ENCODE results near the gene DAB2IP.

Gene DAB2IP

DNA sequence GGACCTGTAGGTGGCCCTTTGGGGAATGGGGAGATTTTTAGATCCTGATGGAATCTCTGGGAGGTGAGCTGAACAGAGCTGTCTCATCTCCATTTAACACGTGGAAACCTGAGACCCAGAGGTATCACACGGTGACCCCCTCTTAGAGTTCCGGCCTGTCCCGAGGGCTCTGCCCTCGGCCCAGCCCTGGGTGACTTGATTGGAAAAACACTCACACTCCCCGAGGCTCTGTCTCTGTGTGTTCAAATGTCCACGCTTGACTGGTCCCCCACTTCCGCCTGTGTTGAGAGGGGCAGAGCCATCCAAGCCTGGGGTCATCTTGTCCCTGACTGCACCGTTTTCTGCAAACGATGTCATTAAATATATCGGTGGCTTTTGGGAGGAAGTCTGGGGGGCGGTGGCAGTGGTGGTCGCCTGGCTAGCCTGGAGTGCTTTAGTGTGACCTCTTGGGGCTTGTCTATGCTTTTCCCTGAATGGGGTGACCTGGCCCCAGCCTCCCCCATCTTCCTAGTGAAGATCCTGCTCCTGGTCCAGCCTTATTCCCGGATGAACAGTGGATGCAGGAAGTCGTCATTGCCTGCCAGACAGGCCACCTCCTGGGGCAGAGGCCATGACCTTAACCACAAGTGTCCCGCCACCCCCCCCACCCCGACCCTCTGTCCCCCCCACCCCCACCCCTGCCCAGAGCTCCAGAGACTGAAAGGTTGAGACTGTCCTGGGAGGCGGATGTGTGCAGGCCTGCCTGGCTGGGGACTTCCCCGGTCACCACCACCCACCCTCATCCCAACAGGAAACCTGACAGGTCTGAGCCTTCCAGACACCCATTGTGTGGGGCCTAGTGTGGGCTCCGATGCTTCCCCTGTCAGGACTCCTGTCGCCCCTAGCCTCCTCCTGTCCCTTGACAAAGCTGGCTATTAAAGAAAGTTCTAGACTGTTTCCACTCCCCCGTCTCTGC lies 5.3 kb upstream of the DAB2IP start:
- no peak for DNase-seq

DNA sequence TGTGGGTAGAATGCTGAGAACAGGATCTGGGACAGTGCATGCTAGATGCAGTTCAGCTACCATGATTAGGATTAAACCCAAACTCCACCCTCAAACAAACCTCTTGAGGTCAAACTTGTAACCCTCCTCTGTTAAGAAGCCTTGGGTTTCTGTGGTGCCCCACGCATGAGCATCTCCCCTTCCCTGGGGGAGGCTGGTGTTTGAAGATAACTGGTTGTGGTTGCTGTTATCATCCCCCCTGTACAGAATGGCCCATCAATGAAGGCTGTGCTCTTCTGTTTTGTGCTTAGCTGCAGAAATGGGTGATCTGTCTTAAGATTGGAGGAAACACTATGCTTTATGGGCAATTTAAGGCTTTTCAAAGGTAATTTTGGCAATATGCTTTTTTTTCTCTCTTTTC lies 4.4 kb upstream of the DAB2IP start:
- no peak for DNase-seq

DNA sequence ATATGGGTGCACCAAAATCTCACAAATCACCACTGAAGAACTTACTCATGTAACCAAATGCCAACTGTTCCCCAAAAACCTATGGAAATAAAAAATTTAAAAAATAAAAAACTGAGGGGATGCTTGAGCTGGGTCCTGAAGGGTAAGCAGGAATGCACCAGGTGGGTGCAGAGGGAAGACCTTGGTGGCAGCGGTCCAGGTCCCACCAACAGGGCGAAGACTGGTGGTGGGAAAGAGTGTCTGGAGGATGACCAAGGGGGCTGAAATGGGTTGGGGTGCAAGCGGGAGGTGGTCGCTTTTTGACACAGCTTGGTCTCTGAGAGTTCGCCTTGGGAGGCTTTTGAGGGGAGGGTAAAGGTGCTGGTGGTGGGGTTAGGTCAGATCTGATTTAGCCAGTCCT lies 3.3 kb upstream of the DAB2IP start:
- no peak for DNase-seq

DNA sequence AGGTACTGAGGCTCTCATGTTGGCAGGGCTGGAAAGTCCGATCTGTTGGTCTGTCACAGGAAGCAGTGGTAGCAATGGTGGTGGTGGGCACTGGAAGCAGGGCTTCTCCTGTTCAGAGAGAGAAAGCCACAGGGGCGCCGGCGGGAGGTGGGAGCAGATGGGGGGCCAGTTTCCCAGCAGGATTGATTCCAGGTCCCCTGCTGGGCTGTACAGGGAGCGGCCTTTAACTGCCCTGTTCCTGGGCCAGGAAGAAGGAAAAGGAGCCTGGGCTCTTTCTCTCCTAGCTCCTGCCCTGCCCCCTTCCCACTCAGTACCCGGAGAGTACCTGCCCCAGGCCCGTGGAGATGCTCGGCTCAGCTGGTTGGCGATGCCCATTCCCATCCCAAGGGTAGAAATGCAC lies 2.6 kb upstream of the DAB2IP start:
- no peak for DNase-seq

DNA sequence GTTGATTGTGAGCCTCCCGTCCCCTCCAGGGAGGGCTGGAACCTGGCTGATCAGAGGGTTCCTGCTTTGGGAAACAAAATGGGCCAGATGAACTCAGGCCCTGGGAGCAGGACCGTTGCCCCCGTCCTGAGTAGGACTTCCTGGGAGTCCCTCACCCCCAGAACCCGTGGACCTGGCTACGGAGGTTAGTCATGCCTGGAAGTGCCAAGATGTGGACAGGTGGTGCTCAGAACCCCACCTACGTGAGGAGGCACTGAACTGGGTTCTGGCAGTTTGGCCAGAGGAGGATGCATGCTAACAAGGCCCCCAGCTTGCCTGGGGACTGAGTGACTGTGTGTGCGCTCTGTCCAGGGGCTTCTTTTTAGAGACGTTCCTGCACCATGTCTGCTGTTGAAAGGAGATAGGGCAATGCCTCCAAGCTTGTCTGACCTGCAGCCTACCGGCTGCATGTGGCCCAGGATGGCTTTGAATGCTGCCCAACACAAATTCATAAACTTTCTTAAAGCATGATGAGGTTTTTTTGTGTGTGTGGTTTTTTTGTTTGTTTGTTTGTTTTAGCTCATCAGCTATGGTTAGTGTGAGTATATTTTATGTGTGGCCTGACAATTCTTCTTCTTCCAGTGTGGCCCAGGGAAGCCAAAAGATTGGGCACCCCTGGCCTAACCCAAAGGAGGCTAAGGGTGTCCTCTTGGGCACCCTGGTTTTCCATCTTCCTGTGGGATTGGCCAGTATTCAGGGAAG lies 1.8 kb upstream of the DAB2IP start:
- DNase-seq, result no peak

DNA sequence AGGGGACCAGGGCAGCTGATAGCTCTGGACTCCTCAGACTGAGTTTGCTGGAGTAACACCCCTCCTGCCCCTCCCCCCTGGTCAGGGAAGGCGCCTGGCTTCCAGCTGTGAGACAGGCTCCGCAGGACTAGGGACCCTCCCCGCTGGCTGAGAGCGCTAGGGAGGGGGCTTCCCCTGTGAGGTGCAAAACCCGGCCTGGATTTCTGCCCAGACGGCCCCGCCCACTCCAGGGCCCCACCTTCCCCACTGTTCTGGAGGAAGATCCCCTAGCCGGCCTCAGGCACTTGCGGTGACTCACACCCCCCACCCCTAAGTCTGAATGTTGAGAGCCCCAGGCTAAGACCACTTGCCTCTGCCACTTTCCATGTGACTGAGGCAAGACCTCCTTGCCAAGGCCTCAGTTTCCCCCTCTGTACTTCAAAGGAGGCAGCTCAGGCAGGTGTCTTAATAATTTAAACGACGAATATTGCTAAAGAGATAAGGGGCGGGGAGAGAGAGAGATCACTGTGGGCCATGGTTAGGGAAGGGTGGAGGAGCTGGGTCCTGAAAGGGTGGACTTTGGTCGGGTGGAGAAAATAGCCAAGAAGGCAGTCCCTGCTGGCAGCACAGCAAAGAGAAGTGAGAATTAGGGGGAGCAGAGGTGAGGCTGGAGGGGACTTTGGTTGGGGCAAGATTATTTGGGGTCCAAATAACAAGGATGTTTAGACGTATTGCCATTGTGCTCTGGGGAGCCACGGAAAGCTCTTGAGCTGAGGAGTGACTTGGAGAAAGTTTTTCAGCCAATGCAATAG lies 1.0 kb upstream of the DAB2IP start:
- no peak for DNase-seq

DNA sequence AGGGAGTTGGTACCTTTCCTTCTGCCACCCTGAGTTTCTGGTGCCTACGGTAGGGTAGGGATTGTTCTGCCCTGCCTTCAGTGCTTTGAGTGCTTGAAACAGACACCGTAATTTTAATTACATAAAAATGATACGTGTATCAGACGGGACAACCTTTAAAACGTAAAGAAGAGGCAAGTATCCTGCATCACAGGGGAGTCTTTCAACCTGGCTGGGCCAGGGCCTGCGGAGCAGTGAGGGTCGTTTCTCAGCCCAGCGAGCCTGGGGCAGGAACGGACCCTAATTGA lies 483 bp upstream of the DAB2IP start:
- no peak for DNase-seq

DNA sequence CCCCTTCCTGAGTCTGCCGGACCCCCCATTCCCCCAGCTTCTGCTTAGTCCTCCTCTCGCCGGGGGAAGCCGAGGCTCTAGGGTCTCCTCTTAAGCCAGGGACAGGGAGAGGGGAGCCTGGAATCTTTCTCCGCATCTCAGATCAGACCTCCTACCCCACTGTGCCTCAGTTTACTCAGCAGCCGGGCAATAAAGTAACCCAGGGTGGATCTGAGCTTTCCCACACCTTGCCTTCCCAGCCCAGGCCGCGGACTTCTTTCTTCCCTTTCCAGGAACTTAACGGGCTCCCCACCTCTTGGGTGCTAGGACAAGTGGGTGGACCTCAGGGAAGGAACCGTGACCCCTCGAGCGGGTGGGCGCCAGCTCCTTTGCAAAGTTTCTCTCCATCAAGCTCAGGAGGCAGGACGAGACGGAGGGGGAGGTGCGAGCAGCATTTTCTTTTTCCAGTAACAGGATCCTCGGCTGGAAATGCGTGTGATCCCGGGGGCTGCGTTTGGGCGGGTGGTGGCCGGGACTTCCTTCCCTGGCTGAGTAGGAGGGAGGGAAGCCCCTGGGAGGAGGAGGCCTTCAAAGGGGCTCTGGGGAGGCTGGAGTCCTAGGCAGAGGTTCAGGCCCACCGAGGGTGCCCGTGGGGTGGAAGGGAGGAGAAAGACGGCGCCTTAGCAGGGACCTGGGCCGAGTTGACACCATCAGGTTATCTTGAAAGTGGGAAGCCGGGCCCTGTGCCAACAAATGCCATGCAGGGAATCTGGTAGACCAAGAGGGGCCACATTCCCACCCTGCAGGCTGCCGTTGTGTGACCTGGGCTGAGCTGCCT lies 795 bp downstream of the DAB2IP start:
- DNase-seq, result no peak

DNA sequence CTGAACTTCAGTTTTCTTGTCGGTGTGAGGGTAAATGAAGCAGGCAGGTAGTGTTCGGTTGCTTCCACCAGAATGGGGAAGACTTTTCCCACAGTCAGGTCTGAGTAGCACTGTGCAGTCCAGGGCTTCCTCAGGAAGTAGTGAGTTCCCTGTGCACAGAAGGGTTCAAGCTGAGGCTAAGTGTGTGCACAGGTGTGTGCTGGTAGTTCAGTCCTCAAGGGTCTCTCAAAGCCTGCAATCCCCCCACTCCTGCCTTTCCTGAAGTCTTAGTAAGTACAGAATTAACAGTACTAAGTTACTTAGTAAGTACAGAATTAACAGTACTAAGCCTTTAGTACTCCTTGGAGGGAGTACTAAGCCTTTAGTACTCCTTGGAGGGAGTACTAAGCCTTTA lies 1.4 kb downstream of the DAB2IP start:
- DNase-seq, result no peak

DNA sequence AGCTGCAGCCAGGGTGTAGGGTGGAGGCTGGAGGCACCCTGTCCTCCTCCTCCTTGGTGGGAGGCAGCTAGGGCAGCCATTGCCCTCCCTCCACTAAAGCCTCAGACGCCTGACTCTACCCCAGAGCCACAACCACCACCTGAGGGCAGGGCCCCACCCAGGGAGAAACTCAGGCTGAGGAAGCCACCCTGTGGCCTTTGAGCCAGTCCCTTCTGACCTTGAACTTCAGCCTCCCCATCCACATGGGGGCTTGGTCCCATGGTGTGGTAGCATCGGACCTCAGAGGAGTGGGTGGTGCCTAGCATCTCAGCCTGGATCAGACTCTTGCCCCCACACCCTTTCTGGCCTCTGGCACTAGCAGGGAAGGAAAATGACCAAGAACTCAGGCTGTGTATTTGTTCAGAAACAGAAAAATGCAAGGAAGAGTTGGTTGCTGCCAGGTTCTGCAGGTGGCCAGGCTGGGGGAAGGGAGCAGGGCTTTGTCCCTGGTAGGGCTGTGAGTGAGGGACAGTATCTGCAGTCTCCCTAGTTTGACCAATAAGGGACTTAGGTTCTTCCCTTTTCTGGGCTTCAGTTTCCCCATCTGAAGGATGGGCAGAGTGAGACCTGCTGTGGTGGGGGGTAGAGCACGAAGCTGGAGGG lies 3.2 kb downstream of the DAB2IP start:
- no peak for DNase-seq

DNA sequence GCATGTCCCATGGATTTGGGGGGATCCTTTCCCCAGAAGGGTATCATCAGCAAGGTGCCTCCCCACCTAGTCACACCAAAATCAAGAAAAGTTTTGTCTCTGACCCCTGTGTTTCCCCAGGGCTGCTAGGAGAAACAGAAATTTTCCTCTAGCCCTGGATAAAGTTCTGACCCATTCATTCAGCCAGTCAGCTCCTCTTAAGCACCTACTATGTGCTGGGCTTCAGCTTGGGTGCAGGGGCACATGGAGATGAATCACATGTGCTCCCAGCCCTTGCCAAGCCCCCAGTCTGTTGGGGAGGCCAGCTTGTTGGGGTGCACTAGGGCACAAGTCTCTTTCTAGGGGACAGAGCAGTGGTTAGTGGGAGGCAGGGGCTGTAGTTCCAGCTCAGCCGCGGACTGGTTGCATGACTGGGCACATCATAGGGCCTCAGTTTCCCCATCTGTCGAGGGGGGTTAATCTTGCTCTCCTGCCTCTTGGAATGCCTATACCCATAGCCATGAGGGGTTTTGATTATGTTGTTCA lies 3.9 kb downstream of the DAB2IP start:
- DNase-seq, result no peak

DNA sequence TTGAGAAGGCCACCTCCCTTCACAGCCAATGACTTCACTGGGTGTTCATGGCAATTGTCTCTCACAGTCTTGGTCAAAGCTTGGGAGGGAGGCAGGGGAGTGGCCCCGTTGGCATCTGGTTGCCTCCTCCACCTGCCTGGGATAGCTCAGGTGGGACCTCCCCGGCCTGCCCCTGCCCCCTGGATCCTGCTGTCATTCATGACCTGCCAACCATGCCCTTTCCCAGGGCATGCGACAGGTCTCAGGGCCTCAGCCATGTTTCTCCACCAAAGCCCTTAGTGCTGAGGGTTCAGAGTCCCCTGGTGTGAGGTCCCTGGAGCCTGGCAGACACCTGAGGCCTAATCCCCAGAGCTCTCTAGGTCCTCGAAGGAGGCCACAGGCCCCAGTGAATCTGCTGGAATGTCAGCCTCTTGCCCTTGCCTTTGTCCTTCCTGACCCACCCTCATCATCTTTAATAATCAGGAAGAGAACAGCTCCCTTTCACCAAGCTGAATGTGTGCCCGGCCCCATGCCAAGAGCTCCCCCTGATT lies 5.6 kb downstream of the DAB2IP start:
- no peak for DNase-seq

DNA sequence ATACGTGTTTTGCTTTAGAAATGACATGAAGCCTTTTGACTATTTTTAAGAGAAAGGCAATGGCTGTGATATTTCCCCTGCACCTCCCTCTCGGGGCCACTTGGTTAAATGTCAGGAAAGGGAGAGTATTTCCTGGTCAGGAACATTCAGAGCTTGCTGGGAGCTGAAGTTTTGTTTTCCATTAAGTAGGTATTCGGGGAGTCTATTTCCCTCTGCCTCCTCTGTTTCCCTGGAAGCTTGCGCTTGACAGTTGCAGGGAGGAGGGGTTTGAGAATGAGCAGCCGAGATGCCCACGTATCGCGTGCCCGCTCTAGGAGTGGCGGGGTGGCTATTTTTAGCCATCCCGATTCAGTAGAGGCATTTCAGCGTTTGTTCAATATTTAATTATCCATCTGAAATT lies 6.7 kb downstream of the DAB2IP start:
- no peak for DNase-seq

DNA sequence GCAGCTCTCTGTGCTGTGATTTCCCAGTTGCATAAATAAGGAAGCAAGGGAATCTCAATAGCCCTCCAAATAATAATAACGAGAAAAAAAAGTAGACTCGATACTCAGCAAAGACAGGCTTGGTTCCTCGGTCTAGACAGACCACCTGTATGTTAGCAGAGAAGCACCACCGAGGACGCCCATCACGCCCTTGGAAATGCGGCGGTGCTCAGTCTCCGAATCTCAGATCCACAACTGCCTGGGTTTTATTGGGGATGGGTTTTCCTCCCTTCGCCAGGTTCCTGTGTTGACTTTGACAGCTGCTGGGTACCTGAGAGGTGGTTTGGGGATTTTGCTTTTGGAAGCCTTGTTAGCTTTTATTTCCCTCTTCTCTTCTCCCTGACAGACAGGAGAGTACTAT lies 7.2 kb downstream of the DAB2IP start:
- DNase-seq, result no peak

DNA sequence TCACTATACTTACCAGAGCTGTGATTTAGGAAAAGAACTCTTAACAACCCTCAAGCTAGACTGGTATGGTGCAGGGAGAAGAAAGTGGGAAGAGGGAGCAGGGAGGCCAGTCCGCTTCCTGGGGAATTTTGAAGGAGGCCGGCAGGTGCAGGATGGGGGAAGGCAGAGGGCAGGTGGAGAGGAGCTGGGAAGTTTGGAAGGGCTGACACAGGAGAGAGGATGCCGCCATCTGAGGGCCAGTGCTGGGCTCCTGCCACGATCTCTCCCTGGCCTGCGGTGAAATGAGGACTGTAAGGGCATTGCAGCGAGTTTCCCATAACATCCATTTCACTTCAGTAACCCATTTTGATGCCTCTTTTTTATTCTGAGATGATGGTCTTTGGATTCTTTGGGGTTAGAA lies 8.9 kb downstream of the DAB2IP start:
- DNase-seq, result no peak

DNA sequence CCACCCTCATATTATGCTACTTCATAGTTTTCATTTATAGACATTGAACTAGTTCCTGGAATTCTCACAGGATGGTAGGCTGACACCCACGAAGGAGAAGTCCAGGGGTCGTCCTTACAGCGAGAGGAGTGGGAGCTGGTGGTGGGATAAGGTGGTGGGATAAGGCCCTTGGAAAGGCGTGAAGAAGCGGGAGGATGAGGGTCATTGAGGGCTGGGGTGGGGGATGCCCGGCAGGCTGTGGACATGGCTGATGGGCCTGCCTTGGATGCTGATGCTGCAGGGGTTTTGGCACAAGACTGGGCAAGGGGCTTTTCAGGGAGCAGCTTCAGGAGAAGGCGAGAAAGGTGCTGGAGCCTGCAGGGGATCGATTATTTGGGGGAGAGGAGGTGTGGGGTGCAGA lies 9.4 kb downstream of the DAB2IP start:
- DNase-seq, result no peak

DNA sequence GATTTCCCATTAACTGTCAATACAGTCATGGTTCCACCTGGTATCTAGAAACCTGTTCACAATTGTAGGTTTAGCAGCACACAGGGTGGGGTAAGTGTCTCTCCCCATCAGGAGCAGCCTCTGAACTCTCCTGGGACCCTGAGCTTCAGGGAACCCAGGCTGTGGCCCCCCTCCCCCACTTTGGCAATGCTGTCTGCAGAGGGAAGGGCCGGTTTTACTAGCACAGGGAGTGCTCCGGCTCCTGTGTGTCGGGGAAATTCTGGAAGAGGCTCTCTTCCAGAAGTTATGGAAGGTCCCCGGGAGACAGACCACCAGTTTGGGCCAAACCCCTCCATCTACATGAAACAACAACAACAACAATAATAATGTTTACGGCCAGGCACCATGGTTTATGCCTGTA lies 9.9 kb downstream of the DAB2IP start:
- DNase-seq, result no peak

DNA sequence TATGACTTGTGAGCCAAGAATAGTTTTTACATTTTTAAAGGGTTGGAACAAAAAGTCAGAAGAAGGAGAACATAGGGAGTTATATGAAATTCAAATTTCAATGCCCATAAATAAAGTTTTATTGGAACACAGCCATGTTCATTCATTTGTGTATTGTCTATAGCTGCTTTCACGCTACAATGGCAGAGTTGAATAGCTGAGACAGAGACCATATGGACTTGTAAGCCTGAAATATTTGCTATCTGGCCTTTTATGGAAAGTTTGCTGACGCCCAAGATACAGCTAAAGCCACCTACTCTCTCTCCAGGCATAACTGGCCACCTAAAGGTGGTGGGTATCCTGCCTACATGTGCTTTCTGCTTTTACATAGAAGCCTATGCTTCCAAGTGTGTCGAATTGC lies 10.9 kb downstream of the DAB2IP start:
- no peak for DNase-seq

DNA sequence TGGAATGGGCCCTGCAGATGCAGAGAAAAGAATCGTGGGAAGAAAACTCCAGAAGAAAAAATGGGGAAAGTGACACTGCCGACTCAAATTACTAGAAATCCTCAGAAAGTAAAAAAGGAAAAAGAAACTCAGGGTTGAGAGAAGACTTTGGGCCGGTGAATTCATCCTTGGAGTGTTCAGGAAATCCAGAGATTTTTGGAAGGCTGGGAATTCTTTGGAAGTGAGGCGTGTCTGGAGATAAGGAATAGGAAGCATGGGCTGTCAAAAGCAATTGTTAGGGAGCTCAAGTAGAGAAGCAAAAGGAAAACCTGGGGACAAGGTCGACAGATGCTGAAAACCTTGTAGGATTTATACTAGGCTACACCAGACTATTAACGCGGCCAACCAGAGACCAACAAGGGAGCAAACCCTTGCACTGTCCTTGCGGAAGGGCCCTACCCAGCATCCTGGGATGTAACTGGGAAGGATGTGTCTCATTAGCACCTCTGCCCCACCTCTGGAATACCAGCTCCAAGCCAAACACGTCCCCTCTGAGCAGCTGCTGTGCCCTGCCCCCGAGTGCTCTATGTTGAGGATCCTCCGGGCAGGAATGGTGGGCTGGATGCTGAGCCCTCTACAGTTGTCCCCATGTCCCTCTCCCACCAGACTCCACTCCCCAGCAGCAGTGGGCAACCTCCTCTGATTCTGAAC lies 11.6 kb downstream of the DAB2IP start:
- no peak for DNase-seq

DNA sequence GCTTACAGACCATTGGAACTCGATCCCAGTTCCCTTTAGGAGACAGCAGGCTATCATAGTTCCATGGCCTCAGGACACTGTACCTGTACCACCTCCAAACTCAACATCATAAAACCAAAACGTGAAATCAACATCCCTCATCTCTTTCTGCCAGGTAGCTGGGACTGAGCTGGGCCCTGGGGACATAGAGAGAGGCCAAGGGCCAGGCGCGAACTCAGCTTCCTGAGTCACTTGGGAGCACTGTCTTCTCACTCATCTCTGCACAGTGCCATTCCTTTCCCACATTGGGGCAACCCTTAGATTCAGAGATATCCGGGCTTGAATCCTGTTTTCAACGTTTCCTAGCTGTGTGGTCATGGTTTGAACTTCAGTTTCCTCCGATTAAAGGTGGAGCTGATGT lies 12.2 kb downstream of the DAB2IP start:
- DNase-seq, result no peak

DNA sequence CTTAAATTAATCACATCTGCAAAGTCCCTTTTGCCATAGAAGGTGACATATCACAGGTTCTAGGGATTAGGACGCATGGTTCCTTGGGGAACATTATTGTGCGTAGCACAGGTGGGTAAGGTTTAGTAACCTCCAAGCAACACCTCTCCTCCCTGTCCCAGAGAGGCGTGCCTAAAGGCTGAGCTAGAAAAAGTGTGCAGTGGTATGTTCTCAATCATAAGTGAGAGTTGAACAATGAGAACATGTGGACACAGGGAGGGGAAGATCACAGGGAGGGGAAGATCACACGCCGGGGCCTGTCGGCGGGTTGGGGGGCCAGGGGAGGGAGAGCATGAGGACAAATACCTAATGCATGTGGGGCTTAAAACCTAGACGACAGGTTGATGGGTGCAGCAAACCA lies 14.9 kb downstream of the DAB2IP start:
- DNase-seq, result no peak

Measured in 8988T (cell line).